ENCODE measurements around the gene PRELP.
"Not testable (repeated sequence)": the region's sequence is repeated elsewhere in the genome, so short reads cannot be mapped to it uniquely, and the experiment has no call there.

Gene PRELP

DNA sequence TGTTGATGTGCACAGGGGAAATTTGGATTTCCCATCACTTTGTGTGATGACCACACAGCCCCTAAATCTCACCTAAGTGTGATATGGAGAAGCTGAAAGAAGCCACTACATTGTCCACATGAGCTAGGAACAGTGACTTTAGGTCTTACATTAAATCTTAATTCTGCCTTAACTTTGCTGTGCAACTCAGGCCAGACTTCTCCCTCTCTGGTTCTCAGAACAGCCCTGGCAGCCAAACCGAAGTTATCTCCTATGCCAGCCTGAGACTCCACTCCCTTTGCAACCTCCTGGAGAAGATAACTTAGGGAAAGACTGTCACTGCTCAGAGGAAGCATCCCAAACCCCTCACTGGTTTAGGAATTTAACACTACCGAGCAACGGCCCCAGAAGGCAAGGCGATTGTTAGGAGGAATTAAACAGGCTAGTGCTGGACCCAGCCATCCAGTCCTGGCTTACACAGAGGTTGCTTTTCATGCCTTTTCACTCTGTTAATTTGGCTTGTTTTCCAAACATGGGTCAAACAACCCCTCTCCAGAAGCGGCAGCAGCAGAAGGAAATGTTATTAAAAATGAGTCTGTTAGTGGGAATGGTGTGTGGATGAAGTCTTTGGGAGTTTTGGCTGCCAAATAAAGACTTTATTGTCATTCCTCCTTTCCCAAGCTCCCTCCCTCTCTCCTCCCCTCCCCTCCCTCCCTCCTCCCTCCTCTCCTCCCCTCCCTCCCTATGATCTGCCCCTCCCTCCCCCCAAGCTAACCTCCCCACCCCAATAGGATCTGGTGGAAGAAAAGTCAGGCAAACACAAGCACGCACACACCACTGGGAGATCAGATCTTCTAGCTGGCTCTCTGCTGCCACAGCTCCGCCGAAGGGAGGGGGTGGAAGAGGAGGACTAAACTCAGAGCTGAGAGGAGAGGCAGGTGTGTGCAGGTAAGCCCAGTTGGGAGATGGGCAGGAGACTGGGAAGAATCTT lies at the start of gene PRELP:
TSS of gene PRELP (plus strand) at position 795 of the 970 bp plus-strand sequence. CDS start 7,379 bp downstream, outside the sequence.
- no peak for DNase-seq

DNA sequence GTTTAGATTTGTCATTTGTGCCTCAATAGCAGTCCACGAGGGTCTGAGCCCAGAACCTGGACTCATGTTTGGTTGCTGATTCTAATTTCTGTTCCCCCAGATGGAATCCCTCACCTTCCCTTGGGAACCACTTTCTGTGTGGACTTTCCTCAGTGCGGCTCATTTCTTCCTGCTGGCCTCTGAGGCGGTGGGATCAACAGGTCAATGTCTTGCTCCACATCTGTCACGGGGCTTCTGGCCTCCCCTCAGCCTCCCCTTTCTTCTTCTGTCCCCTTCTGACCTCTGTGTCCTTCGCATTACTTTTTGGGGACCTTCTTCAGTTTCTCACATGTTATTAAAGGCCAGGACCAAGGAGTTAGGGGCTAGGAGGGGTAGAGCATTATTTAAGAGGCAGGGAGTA lies 49.2 kb upstream of the PRELP start:
- no peak for DNase-seq

DNA sequence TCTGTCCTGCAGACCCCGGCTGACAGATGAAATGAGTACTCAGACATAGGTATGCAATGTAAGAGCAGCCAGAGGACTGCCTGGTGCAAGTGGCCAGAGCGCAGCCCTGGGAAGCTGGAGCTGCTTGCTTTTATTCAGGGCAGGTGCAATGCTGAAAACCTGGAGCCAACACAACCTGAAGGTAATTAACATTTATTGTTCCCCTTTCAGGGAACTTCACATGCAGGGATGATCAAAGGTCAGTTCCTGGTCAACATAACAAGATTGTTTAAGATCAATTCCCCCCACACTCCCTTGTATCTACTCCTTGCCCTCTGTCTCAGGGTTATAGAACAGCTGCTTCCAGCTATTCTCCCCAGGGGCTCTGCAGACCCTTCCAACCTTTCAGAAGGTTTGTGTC lies 48.7 kb upstream of the PRELP start:
- no peak for DNase-seq

DNA sequence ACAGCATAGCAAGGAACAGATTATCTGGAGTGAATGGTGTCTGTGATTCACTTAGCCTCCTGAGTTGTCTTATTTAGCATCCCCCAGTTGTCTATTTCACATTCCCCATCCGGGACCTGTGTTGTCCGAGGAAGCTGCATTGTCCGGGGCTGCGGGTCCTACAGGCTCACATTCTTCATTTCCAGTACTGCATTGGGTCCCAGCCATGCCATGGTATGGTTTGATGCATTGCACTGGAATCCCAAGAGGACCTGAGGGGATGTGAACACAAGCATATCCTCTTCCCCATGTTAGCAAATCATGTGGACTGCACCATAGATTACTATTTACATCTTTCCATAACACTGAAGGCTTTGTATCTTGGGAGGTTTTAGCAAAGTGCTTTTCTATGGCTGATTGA lies 48.2 kb upstream of the PRELP start:
- no peak for DNase-seq

DNA sequence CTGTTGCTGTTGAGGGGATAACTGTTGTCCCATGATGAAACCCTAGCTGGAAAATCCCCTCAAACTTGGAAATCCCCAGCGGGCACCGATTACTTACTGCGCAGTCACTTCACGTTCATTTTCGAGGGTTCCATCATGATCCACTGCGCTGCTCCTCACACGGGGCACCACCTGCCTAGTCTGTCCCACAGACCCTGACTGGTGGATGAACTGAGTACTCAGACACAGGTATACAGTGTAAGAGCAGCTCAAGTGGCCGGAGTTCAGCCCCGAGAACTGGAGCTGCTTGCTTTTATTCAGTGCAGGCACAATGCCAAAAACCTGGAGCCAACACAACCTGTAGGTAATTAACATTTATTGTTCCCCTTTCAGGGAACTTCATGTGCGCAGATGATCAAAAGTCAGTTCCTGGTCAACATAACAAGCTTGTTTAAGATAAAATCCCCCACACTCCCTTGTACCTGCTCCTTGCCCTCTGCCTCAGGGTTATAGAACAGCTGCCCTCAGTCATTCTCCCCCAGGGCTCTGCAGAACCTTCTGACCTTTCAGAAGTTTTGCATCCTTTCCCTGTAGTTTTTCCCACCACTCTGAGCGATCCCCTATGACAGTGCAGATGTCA lies 46.5 kb upstream of the PRELP start:
- DNase-seq, result no peak

DNA sequence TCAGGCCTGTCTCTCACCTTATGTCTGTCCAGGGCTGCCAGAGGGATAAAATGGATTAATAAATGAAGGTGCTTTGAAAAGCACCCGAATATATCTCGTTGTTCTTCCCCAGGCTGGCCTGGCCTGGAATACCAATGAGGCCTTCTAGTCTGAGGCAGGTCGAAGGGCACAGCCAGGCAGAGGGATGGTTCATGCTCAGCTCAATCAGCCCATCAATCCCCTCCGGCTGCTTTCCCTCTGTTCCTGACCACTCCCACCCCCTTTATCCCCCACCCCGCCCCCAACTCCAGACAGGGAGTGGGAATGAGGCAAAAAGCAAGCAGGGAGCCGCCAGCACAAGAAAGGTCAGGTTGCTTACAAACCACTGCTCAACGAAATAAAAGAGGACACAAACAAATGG lies 40.0 kb upstream of the PRELP start:
- no peak for DNase-seq

DNA sequence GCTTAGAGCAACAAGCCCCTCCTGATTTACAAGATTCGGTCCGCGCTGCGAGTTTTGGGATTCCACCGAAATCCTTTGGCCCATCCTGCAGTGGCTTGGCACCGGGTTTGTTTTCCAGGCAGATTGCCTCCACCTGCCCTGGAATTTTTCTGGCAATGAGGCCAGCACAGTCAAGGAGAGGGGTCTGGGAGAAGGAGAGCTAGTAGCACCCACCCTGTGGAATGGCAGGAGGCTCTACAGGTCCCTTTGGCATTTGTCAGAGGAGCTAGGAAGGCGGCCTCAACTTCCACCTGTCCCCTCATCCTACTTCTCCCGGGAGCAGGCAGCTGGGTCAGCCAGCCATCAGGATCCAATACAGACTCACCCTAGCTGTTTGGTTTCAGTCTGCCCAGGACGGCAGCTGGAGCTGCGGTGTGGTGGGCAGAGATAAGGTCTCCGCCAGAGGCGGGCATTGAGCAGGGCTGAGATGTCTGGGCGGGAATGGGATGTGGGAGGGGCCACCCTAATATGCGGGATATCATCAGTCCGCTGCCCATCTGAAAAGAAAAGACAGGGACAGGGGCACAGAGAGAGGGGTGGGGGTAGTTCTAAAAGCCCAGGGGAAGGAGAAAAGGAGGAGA lies 37.8 kb upstream of the PRELP start:
- DNase-seq, result no peak

DNA sequence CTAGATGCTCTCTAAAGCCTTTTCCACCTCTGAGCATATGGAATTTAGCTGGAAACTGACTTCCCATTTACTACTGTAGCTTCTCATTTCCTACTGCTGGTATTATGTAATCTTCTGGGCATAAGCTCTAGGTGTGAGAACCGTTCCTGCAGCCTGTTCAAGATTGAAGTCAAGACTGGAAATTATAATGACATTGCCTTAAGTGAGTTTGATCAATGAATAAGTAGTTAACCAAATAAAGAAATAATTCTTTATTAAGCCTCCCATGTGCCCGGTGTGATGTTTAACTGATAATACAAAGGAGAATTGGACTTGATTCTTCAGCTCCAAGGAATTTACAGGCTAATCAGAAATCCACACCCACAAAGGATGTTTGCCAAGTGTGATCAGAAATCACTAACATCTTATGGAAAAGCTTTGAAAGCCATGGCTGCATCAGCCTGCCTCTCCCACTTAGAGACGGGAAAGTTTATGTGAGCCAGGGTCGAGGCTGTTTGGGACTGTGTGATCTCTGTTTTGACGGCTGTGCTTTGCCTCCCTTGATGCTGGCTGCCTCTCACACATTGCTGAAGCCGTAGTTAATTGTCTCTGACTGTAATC lies 36.4 kb upstream of the PRELP start:
- DNase-seq, result no peak

DNA sequence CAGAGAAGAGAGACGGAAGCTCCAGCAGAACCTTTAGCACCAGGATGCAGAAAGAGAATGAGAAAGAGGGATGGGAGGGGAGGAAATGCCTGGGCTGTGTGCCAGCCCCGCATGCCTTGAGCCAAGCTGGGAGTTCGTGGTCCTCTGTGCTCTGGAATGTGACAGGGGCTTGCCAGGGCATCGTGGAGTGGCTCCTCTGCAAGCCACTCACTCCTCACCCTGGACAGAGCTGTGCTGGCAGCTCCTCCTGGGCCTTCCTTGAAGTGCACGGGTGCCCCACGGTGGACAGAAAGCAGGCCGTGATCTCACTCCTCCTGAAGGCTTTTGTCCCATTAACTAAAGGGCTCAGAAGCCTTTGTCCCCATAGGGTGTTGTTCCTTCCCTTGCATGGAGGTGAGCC lies 34.8 kb upstream of the PRELP start:
- DNase-seq, result no peak

DNA sequence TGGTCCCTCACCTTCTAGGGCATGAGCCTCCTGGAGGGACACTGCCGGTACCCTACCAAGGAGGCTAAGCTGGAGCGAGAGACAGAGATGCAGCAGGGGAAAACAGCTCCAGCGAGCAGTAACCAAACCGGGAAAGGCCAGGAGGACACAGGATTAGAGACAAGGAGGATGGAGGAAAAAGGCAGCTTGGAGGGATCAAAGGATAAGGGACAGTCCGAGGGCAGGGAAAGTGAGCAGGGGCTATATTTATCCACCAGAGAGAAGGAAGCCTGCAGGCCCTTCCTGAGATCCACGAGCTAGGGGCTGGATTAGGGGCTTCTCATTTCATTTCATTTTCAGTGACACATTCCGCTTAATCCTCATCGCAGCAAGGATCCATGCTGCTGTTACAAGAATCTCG lies 33.8 kb upstream of the PRELP start:
- DNase-seq, result no peak

DNA sequence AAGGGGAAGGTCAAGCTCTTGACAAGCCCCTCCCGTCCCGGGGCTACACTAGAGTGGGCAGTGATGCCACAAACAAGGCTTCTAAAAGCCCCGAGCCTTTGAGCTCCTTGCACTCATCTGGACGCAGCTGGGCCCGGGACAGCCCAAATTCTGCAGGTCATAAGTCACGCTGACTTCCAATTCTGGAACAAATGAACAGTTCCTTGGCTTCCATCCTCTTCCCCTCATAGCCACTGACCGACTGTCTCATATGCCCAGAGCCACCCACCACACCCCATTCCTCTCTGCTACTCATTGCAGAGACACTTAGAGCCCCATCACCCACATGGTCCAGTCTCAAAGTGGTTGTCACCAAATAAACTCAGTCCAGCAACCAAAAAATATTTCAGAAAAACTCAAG lies 32.8 kb upstream of the PRELP start:
- DNase-seq, result no peak

DNA sequence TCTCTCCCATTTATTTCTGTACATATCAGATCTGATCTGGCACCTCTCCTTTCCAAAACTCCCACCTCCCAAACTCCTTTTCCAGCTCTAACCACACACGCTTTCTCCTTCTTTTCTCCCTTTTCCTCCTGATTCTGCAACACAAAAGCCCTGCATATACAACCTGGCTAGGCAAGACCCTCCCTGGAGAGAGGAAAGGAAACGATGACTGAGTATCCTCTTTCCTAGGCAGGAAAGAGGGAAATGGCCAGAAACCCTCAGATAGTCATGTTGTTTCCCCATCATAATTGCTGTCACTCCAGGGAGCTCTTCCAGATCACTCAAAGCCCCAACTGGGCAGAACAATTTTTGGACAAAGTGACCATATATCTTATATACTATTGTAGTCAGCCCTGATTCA lies 32.3 kb upstream of the PRELP start:
- DNase-seq, result no peak

DNA sequence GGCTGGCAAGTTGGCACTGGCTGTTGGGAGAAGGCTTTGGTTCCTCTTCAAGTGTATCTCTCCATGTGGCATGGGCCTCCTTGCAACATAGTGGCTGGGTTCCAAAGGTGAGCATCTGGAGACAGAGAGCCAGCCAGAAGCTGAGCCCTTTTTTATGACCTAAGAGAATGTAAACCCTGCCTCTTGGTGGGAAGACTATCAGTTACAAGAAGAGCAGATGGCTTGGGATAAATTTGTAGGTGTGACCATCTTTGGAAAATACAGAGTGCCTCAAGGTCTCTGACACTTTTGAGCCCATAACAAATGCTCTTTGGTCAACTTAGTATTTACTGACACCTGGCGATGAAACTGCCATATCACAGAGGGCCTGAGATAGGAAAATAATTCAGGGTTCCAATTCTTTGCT lies 31.4 kb upstream of the PRELP start:
- DNase-seq, result no peak

DNA sequence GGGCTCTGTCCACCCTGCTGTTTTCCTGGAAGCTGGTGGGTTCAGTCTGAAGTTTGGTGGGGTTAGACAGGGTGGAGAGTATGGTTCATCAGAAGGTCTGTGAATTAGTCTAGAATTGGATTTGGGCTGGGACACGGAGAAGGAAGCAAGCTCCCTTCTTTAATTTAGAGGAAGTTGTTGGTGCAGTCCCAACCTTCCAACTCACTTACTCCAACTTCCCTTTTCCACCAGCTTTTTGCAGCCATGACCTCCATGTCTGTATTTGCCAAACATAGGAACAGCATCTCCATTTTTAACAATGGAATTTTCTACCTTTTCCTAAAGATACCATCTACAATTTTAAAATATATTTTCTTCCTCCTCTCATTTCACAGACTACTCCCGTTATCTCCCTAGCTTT lies 28.5 kb upstream of the PRELP start:
- no peak for DNase-seq

DNA sequence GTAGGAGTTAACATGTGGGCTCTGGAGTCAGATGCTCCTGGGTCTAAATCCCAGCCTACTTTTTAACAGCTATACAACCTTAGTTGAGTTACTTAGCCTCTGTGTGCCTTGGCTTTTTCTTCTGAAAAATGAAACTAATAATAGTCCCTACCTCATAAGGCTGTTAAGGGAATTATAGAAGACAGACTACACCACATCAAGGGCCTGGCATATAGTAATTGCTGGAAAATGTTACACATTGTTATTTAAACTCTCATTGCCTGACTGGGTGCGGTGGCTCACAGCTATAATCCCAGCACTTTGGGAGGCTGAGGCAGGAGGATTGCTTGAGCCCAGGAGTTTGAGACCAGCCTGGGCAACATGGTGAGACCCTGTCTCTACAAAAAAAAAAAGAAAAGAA lies 28.0 kb upstream of the PRELP start:
- DNase-seq, result not testable (repeated sequence)

DNA sequence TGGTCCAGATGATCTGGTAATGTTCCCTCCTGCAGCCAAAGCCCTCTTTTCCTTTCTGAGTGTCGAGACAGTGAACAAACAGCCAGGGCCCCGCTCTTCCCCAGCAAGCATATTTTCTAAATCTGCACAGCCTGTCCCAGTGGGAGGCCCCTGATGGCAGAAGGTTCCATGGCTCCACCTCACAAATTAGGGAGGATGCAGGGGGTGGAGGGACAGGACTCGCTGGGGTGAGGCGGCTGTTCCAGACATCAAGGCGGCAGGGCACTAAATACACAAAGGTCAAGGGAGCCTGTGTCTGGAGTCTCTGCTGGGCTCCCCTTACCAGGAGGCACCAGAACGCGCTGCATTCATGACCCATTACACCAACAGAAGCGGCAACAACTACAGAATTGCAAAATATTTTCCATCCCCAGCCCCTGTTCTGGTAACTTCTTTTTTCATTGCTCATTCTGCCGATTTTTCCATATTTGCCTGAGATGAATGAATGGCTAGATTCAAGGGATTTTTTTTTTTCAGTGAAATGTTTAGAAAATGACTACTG lies 27.0 kb upstream of the PRELP start:
- DNase-seq, result no peak

DNA sequence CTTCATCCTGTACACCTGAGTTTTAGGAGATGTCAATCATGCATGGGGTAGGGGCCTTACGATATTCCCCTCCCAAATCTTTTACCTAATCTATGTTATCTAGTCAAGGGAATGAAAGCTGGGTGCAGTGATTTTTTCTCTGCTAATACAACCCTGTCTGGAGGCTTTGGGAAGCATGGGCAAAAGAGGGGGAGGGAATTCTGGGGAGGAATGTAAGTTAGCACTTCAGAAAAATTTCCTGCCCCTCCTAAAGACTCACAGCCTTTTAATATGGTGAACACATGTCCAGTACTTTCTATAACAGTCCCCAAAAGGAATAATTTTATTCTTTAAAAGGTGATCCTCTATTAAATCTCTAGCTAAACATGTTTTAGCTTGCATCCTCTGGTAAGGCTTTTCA lies 25.6 kb upstream of the PRELP start:
- DNase-seq, result no peak

DNA sequence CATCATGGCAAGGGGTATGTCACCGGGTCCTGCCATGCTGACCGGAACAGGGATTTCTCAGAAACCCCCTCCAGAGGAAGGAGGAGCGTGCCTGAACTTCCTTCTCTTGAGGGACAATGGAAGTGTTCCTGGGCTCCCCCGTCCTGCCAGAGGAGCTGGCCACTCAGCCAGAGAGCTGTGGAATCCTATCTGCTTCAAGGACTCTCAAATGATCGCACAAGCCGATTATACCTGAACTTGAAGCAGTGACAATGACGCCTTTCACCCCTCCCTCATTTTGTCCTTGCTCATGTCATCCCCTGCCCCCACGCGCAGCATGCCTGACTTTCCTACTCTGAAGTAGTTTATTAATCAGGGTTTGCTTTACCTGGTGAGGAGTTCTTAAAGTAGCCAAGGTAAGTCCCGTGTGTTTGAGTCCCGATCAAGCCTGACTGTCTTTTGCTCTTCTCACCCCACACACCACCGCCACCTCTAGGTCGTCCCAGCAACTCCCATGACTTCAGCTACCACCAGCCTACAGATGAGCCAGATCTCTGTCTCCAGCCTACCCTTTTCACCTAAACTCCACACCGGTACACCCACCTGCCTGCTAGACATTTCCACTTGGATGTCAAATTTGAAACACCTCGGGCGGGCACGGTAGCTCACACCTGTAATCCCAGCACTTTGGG lies 25.0 kb upstream of the PRELP start:
- DNase-seq, result no peak

DNA sequence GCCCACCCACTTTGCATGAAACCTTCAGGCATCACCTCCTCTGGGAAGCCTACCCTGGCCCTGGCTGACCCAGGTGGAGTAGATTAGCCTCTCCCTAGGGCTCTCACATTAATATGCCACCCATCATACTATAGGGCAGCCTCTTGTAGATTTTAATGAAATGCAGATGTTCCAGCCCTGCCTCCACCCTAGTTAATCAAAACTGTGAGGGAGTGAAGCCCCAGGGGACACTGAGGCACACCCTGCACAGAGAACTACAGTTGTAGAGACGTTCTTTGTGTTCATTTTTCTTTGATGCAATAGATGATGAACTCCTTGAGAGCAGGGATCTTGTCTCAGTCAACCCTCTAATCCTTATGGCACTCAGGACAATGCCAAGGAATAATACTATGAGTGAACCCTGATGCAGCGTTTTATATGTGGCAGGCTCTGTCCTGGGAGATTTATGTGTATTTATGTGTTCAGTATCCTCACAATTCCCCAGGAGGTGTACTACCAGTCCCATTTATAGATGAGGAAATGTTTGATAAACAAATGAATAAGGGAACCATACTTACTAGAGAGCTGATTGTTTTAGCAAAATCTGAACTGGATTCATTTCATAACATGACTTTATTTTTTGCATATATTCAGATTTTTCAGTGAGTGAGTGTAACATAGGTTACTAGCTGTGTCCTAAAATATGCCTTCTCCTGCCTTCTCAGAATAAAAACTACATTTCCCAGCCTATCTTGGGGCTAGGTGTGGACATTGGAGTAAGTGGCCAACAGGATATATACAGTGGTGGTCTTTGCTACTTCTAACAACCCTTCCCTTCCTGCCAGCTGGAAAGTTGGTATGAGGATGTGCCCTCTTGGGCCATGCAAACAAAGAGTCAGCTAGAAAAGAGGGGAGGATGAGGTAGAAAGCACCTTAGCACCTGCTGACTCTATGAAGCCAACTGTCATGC lies 23.5 kb upstream of the PRELP start:
- DNase-seq, result no peak

DNA sequence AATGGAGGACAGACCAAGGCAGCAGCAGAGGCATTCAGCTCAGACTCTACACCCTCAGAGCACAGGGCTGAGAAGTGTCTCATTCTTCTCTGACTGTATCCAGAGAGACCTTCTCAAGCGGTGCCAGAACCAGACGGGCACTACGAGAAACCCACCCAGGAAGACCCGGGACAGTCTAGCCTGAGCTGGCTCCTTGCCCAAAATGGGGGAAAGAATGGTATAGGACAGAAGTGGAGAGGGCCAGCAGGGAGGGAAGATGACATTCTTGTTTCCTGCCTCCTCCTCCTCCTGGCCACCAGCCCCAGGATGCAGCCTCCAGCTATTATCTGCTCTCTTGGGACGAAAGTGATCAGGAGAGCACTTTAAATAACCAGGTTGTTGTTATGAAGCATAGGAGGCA lies 22.6 kb upstream of the PRELP start:
- no peak for DNase-seq

DNA sequence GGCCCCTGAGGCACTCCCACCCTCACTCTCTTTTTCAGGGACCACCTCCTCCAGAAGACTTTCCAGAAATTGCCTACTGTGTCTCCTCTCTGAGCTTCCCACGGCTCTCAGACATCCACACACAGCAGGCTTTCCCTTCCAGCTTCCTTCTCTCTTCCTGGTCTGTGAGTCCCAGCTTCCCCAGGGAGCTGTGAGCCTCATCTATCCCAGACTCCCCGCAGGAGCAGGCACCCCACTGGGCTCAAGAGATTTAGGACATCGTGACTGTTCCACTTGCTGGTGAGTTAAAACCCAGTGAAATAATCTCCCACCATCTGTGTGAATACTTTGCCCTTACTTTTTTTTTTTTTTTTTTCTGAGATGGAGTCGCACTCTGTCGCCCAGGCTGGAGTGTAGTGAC lies 22.0 kb upstream of the PRELP start:
- DNase-seq, result no peak

Measured in activated CD4-positive, CD25-positive, alpha-beta regulatory T cell (primary cell).